NCI-H1930 (cell line): Measurements from ENCODE around the gene CCL3.
"Not testable (repeated sequence)": the region's sequence is repeated elsewhere in the genome, so short reads cannot be mapped to it uniquely, and the experiment has no call there.

Experiments used
- DNase-seq, 2 experiments: peaks; one replicate each; lab custom pipeline; 2025; lab: John Stamatoyannopoulos, UW

Gene CCL3

DNA sequence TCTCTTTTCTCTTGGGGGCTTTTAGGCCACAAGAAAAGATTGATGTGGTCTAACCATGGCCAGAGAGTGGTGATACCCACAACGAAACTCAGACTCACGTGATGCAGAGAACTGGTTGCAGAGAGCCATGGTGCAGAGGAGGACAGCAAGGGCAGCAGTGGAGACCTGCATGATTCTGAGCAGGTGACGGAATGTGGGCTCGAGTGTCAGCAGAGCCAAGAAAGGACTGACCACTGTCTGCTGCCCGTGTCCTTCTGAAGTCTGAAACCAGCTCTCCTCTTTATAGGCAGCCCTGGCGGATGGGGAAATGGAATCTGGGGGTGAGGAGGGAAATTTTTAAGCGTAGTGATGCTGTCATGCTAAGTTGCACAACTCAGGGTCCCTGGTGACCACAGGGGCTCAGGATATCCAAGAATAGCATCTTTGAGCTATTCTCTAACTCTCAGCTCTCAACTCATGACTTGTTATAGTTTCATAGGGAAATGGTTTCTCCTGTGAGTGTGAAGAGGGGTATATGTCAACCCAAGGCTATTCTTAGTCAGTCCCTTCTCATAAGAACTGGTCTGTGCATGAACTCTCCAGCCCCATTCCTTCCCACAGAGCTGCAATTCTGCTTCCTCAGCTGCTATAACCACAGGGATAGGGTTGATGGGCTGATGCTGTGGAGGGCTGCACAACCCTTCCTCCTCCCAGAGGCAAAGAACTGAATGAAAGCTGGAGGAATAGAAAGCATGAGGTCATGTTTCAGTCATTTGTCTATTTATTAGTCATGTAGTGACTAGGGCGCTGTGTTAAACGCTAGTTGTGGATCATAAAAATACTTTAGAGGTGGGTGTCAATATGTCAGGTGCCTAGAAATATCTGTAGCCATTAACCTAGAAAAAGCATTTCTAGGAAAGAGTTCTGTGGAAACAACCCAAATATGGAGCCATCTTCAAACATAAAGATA is at the start of gene CCL3:
TSS of gene CCL3 (minus strand) at position 256 of the 949 bp plus-strand sequence. CDS start at position 171, 85 bp downstream.
- DNase-seq: no peak

DNA sequence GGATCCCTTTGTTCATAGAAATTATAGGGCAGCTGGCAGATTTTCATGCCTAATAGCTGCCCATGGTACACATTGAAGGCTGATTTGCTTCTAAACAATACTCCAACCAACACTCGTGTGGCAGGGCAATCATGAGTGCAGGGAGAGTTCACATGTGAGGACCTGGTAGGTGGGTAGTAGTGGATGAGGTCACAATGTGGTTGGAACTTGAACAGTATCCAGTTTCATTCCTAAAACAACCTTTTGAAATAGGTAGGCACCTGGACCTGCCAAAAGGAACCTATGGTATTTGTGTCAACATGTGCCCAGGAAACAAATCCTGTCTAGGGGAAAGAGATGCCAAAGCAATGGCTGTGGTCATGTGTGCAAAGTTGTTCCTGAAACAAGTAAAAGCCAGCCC is 46.5 kb upstream of the CCL3 start:
- no peak for DNase-seq

DNA sequence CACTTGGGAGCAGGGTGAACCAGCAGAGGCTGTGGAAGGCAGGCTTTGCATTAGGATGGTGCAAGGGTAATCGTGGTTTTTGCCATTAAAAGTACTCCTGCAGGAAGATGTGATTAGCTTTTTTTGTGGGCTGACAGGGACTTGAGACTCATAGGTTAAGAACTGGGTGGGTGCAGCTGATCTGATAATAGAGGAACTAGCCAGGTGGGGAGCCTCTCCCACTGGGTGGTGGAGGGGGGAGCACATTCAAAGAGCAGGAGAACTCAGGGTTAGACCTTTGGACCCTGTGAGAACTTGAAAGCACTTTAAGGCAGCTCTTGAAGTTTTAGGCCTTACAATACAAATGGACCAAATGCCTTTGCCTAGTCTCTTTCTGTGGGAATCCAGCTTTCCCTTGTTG is 46.1 kb upstream of the CCL3 start:
- no peak for DNase-seq

DNA sequence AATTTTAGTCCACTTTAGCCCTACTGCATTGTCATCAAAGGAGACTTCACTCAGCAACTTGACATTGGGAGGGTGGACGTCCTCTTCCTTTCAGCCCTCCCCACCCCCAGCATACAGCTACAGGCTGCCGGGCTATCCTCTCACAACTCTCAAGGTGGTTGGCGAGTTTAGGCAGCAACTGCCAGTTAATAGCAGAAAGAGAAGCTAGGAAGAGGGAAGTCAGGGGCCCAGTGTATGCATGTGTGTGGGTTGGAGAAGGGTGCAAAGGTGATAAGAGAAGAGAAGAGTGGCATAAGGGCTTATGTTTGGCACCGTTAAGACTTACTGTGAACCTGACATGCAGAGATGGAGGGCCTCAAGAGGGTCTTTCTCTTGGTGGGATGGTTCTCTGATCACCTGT is 45.5 kb upstream of the CCL3 start:
- DNase-seq: no peak

DNA sequence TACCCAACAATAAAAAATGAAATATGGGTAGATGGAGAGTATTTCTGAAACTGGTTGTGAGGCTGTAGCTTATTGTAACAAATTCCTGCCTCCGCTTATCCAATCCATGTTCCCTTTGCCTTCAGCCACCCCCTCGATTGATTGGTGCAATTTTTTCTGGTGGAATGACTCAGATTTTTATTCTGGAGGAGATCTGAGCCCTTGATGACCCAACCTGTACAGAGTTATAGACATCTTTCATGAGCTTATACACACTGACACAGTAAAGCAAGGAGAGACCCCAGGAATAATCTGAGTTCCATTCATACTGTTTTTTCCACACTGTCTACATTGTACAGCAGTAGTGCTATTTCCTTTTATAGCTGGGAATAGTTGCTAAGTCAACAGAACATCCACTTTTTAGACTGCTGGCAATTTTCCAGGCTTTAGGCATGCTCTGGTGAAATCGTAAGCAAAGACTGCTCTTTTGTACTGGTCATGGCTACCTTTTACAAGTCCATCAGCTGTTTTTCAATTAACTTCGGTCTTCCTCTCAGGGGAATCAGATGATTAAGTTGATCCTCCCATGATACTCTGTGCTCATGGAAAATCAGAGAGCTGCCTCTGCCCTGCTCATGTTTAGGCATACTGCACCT is 43.8 kb upstream of the CCL3 start:
- DNase-seq: no peak

DNA sequence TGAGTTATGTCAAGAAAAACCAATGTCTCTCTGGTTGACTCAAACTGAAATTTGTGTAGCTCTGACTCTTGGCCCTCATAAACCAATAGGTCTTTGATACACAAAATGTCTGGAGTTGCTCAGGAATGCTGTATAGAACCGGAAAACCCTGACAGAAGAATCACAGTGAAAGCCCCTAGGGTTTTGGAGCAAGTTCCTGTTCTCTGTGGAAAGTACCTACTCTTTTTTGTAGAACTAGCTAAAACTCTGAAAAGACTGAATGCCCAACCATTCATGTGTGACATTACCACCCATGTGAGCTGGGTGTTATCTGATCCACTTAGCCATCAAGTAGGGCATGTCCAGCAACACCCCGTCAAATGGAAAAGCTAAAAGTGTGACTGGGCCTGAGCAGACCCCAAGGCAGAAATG is 42.5 kb upstream of the CCL3 start:
- no peak for DNase-seq

DNA sequence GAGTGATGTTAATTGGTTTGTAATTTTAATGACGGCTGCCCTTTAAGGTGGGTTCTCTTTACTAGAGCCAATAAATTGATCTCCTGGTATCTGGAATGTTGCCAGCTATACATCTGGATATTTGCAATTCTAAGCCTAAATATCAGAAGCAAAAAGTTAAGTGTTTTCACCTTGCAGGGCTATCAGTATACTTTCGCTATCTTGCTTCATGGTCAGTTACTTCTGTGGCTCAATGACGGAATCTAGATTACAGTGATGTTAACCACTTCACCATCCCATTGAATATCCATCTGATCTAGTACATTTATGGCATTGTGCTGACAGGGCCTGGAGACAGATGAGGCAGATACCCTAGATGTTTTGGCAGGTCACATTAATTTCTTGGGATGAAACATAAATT is 42.0 kb upstream of the CCL3 start:
- no peak for DNase-seq

DNA sequence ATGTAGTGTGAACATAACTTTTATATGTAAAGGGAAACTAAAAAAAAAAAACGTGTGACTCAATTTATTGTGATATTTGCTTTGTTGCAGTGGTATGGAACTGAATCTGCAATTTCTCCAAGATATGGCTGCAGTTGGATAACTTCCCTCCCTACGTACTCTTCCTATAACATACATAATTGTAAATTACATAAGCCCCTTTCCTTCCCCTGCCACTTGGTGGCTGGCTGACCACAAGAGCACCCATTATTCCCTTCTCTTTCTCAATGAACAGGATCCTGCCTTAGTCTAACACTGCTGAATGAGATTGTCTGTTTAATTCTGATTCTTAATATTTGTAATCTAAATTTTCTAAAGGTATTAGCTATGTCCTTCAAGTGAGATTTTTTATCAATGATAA is 41.5 kb upstream of the CCL3 start:
- DNase-seq: no peak

DNA sequence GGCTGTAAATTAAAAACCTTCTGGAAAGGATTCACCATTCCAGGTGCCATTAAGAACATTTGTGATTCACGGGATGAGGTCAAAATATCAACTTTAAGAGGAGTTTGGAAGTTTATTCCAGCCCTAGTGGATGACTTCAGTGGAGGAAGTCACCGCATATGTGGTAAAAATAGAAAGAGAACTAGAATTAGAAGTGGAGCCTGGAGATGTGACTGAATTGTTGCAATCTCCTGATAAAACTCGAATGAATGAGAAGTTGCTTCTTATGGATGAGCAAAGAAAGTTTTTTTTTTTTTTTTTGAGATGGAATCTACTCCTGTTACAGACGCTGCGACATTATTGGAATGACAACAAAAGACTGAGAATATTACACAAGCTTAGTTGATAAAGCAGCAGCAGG is 40.4 kb upstream of the CCL3 start:
- DNase-seq: no peak

DNA sequence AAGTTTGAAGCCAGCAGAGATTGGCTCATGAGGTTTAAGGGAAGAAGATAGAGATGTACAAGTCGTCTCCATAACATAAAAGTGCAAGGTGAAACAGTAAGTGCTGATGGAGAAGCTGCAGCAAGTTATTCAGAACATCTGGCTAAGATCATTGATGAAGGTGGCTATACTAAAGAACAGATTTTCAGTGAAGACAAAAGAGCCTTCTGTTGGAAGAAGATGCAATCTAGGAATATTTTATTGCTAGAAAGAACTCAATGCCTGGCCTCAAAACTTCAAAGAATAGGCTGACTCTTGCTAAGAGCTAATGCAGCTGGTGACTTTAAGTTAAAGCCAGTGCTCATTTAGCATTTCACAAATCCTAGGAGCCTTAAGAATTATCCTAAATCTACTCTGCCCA is 39.7 kb upstream of the CCL3 start:
- no peak for DNase-seq

DNA sequence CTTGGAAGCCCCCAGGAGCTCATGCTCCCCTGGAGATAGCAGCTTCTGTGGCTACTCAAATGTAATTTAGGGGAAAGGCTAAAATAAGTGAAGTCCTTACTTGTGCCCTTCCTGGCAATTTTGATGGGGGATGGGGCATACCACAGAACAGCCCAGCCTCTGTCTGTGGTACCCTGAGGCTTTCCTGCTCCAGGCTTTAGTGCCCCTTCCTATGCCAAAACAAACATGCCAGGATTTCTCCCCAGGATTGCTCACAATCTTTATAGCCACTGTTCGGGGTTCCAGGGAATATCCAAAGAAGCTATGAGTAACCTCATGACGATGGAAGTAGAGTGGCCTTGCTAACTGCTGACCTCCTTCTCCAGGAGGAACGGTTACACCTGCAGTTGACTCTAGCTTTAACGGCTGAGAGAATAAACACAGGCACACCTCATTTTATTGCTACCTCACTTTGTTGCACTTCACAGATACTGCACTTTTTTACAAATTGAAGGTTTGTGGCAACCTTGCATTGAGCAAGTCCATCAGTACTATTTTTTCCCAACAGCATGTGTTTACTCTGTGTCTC is 38.6 kb upstream of the CCL3 start:
- no peak for DNase-seq

DNA sequence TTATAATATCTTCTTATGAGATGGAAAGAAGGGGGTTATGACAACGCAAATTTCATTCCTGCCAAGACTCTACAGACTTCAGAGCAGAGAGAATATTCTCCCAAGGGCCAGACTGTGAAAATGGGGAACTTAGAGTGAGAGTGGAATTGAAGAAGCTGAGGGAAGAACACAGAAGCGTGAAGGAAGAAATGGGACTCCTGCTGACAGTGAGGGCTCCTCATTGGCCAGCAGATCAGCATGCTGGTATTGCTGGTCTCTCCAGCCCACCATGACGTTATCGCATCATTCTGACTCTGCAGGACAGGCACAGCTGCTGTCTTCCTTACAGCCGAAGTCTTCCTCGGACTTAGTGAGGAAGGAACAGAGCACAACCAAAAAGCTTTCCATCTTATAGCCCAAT is 38.0 kb upstream of the CCL3 start:
- no peak for DNase-seq

DNA sequence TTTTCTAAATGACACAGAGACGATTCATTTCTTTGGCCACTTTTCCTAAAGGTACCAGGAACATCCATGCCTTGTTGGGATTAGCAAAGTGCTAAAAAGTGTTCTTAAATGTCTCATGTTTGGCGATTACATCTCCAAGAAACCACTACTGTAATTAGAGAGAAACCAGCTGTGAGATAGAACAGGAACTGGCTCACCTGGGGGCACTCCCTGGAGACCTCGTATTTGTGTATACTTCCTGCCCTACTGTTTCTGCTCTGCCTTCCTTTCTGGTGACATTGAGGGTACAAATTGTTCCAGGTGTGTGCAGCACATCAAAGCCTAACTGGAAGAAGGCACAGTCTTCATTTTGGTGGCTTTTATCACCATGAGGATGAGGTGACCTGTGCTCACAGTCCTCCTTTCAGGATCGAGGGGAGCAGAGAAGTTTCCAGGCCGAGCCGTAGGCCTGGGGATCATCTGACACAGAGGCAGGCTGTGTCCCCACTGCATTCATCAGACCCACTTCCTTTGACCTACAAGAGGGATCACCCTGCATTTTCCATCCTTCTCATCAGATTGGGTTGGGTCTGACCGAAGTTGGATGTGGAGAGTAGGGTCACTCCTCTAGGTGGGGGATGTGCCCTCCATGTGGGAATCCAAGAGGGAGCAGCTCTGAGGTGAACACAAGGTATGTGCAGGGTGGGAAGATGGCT is 37.4 kb upstream of the CCL3 start:
- no peak for DNase-seq

DNA sequence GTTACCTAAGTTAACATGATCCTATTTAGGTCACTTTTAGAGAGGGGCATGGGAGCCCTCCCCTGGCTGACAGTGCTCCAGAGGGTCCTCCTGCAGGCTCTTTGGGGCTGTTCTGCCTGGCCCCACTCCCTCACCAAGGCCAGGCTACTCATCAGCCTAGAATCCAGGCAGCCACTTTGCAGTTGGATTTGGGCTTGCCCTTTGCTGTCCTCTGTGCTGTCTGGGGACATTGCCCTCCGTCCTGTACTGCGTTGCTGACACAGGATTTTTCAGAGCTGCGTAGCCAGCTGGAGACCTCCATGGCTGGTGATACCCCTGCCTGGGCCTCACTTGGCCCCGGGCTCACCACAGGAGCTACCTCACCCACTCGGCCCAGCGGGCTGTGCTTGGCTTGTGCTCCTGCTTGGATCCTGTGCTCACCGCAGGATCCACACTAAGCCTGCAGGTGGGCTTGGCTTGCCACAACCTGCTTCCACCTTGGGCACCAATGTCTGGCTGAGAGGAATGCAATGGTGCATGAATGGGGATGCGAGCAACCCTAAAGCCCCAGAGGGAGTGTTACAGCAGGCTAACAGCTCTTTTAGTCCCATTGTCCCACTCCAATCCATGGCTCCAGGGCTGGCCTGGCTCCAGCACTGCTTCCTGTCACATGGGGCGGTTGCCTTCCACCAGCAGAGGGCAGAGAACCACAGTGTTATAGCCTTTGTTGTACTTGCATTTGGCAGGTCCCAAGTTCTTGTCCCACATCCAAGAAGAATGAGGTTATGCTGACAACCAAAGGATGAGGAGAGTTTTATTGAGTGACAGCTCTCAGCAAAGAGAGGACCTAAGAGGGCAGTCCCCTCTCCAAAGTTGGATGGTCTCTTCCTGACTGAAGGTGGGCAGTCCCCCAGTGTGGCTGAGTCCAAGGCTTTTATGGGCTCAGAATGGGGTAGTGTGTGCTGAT is 35.2 kb upstream of the CCL3 start:
- no peak for DNase-seq

DNA sequence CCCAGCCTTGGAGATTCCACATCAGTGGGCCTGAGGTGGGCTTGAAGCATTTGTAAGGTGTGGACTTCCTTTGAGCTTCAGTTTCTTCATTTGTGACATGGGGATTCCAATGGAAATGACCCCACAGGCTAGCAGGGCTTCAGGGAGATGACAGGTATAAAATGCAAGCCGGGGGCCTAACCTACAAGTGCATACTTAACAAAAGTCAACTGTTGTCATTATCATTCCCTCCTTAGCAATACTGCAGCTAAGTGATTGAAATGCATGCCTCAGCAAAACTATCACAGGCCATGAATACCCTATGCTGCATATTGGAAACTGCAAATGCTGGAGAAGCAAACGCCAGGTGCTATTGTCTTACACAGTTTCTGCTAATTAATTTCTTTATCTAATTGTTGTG is 33.5 kb upstream of the CCL3 start:
- DNase-seq: no peak

DNA sequence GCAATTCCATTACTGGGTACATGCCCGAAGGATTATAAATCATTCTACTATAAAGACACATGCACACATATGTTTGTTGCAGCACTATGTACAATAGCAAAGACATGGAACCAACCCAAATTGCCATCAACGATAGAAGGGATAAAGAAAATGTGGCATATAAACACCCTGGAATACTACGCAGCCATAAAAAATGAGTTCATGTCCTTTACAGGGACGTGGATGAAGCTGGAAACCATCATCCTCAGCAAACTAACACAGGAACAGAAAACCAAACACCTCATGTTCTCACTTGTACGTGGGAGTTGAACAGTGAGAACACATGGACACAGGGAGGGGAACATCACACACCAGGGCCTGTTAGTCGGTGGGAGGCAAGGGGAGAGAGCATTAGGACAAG is 31.2 kb upstream of the CCL3 start:
- not testable (repeated sequence) for DNase-seq

DNA sequence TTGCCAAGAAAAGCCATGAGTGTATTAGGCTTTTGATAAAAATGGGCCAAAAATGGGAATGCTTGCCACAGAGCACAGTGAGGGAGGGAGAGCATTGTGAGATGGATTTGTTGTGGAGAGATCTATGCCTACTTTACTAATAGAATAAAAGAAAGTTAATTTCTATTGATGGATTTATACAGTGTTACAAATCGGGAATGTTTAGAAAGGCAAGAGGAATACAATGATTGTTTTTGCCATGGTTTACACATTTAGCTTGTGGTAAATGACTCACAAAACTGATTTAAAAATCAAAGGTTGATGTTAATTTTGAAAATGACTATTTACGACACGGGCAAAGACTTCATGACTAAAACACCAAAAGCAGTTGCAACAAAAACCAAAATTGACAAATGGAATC is 30.3 kb upstream of the CCL3 start:
- DNase-seq: no peak

DNA sequence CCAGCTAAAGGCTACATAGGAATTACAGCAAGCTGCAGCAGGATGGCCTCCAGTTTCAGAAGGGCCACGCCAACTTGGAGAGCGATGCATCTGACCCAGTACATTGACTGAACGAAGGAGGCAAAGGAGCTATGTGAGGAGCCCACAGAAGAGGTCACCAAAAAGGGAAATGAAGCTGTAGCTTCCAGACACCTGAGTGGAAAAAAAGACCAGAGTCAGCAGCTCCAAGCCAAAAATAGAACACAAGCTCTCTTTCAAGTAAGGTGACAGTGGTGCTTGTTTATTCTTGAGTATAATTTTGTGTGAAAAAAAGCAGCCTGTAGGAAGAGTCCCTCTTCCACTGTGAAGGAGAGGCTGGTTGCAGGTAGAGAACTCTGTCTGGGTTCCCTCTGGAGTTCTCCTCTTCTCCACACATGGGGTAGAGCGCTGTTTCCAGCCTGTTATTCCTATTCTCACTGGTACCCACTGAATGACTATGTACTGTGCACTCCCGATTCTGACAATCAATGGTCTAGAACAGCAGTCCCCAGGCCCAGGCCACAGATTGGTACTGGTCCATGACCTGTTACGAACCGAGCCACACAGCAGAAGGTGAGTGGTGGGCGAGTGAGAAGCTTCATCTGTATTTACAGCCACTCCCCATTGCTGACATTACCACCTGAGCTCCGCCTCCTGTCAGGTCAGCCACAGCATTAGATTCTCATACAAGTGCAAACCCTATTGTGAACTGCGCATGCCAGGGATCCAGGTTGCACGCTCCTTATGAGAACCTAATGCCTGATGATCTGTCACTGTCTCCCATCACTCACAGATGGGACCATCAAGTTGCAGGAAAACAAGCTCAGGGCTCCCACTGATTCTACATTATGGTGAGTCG is 28.8 kb upstream of the CCL3 start:
- DNase-seq: no peak

DNA sequence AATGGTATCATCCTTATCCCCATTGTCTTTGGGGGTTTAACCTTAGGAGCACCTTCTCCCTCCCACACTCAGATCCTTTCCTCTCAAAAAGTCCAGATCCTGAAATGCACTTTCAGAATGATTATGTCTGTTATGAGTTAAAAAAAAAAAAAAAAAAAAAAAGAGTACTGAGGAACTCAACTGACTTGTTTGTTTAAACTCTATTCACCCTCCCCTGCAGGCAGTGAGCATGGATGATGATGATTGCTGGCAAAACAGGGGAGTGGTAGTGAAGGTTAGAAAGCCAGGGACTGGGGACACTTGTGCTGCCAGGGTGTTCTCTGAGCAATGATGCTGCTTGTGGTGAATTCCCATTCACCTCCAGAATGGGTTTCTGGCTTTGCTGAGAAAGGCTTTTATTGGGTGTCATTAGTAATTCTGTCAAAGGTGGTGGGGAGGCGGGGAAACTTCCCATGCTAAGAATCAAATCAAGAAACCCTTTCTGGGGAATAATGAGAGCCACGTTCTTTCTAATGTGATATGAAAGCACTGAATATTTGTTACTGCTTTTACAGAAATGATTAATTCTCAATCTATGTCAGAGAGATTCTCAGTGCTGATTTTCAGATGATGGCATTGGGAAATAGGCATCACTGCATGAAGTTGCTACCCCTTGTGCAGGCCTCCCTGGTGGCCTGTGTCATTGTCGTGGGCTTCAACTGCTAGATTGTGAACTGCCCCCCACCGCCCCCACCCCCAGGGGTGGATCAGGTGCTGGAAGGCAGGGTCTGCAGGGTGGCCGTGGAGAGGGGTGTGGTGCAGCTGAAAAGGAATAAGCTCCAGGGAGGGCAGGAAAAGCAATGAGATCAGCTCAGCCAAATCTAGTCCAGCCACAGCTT is 27.8 kb upstream of the CCL3 start:
- no peak for DNase-seq

DNA sequence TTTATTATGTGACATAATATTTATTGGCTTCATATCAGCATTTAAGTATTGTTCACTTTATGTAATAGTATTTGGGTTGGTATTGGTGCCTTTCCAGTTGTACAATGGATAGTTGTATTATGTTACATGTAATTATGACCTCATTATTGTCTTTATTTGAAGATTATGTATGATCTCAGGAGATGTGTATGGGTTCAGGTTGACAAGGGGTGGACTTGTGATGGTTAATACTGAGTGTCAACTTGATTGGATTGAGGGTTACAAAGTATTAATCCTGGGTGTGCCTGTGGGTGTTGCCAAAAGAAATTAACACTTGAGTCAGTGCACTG is 25.7 kb upstream of the CCL3 start:
- not testable (repeated sequence) for DNase-seq
